RWPE2 (cell line): Measurements from ENCODE around the gene HMCN2.

Source experiments
- ATAC-seq: fragments of 200-7000 bp; cut with Tn5 transposase; 3 replicates; pipeline ENCODE4 v1.9.1; 2021; ENCODE audit warnings: low read depth
- DNase-seq: peaks from one replicate; pipeline ENCODE4 v3.0.0-alpha.2; 2020; ENCODE audit warnings: low spot score
- H3K27ac ChIP-seq: fragments of 450-650 bp; 2 replicates; pipeline ENCODE4 v1.5.1; 2017; ENCODE audit warnings: mild to moderate bottlenecking; ENCODE audit not compliant: poor library complexity, severe bottlenecking
- H3K27me3 ChIP-seq: fragments of 250-450 bp; sonication (Bioruptor Pico); 2 replicates; pipeline ENCODE4 v1.5.1; 2021; ENCODE audit warnings: mild to moderate bottlenecking, moderate library complexity; ENCODE audit not compliant: insufficient read depth, poor library complexity, severe bottlenecking
- H3K36me3 ChIP-seq: fragments of 250-450 bp; sonication (Bioruptor Pico); 2 replicates; pipeline ENCODE4 v1.5.1; 2020; ENCODE audit warnings: low read depth, mild to moderate bottlenecking, moderate library complexity
- H3K4me1 ChIP-seq: fragments of 250-450 bp; sonication (Bioruptor Pico); 2 replicates; pipeline ENCODE4 v1.5.1; 2021; ENCODE audit warnings: mild to moderate bottlenecking, moderate library complexity; ENCODE audit not compliant: insufficient read depth, poor library complexity, severe bottlenecking
- H3K4me3 ChIP-seq: fragments of 250-450 bp; sonication (Bioruptor Pico); 2 replicates; pipeline ENCODE4 v1.5.1; 2021; ENCODE audit warnings: mild to moderate bottlenecking, moderate library complexity; ENCODE audit not compliant: severe bottlenecking
- H3K9me3 ChIP-seq: fragments of 250-450 bp; sonication (Bioruptor Pico); 2 replicates; pipeline ENCODE4 v1.5.1; 2021; ENCODE audit warnings: mild to moderate bottlenecking, moderate library complexity; ENCODE audit not compliant: severe bottlenecking
- CTCF ChIP-seq: fragments of 450-650 bp; IDR thresholded peaks from one replicate; pipeline ENCODE4 v1.5.1; 2017; ENCODE audit warnings: mild to moderate bottlenecking, moderate library complexity; ENCODE audit not compliant: poor library complexity, severe bottlenecking

The HMCN2 gene

DNA sequence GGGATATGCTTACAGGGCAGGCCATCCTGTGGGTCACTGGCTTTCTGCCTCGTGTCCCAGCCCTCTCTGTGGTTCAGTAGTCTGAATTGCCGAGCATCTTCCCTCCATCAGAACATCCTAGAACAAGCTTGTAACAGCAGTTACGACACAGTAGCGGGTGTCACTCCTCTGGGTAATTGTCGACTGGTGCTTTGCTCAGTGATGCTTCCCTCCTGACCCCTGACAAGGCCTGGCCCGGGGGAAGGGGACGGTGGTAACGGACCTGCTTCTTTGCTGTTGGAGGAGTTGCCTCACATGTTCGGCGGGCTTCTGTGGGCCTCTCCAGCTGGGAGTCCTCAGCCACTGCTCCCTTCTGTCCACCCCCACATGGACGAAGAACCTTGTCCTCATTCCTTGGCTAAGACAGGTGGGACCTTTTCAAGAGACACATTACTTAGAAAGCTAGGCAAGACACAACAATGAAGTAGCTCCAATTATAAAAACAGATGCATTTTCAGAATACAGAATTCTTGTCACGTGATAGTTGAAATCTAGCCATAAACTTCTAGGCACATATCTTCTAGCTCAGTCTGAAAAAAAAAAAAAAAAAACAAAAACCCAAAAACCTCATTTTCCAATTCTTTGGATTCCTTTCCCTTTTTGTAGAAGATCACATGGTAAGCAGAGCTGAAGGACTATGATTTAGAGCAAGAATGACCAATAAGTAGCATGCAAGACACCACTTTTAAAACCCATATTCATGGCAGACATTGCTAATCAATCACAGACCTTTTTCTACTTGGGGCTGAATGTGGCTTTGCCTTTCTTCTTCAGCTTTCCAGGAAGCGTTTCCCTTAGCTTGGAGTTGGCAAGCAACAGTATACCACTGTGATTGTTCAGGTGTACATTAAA, 25.0 kb downstream of the HMCN2 start:
- H3K4me3 ChIP-seq = no peak overlapping the region
- no peak for TF ChIP-seq CTCF

DNA sequence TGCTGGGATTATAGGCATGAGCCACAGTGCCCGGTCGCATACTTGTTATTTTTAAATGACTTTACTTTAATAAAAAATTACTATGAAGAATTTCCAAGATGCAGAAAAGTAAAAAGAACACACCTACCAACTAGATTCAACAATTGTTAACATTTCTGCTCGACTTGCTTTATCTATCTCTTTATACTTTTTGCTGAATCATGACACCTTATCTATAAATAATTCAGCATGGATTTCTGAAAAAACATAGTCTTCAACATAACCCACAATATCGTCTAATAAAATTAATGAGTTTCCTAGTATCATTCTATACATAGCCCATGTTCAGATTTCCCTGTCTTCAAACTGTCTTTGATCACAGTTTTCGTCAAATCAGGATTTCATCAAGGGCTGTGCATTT, 25.9 kb downstream of the HMCN2 start:
- Histone ChIP-seq H3K4me1 (no peaks in the 10 kb centered on the region), H3K4me3 (no peak overlapping the region), H3K36me3 (no peaks in the 10 kb centered on the region), H3K9me3 (no peaks in the 10 kb centered on the region), H3K27me3 (peaks cover 25% of the 10 kb centered on the region), H3K27ac (no peak overlapping the region)
- no peak for DNase-seq
- no peak for ATAC-seq
- TF ChIP-seq CTCF = no peak

More for the DNA sequence above, 25.0 kb downstream of the HMCN2 start:
- Histone ChIP-seq H3K4me1 (no peaks in the 10 kb centered on the region), H3K27ac (no peak overlapping the region), H3K9me3 (no peaks in the 10 kb centered on the region), H3K27me3 (peaks cover 25% of the 10 kb centered on the region), H3K36me3 (no peaks in the 10 kb centered on the region)
- DNase-seq (no peak), ATAC-seq (no peak)

DNA sequence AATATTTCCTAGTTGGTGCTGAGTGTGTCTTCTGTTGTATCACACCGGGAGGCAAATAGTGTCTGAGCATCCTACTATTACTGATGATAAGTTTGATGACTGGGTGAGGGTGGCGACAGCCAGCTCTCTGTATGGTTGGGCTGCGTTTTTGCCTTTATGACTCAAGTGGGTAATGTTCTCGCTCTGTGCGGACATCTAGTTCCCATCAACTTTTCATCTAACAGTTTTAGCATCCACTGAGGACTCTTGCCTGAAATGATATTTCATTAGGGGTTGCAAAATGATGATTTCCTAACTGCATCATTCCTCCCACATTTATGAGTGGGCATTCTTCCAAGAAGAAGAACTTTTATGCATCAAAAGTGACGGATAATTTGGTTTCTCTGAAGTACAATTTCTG, 26.5 kb downstream of the HMCN2 start:
- DNase-seq (no peak), ATAC-seq (no peak)
- Histone ChIP-seq H3K4me1 (no peaks in the 10 kb centered on the region), H3K27me3 (peaks cover 25% of the 10 kb centered on the region), H3K9me3 (no peaks in the 10 kb centered on the region), H3K27ac (no peak overlapping the region), H3K36me3 (no peaks in the 10 kb centered on the region), H3K4me3 (no peak overlapping the region)
- TF ChIP-seq CTCF = no peak

- Histone ChIP-seq H3K27me3 (peaks cover 9% of the 10 kb centered on the region), H3K36me3 (no peaks in the 10 kb centered on the region)
- peak; percentile 35 for DNase-seq
Observed at GRCh38 chr9:130294664-130295063, 29.1 kb downstream of the HMCN2 start.

More at GRCh38 chr9:130294664-130295063, 29.1 kb downstream of the HMCN2 start:
- H3K4me3 ChIP-seq = no peak overlapping the region
- ATAC-seq = no peak
- no peak for TF ChIP-seq CTCF
- H3K4me1 ChIP-seq = no peaks in the 10 kb centered on the region
- no peaks in the 10 kb centered on the region for H3K9me3 ChIP-seq
- no peak overlapping the region for H3K27ac ChIP-seq
